ENCODE data around the gene CFD.

The CFD gene

GRCh38 chr19:900043-900301 lies 40.5 kb downstream of the CFD start:
- Histone ChIP-seq H3K4me3 (ENCODE audit: low read depth in 1 of 2, low read length in 2 of 2) (no peak overlapping the region), H3K27ac (ENCODE audit: low read depth, low read length) (no peak overlapping the region), H3K4me1 (ENCODE audit: insufficient read depth, low read length) (no peaks in the 10 kb centered on the region), H3K9me3 (ENCODE audit: low read length) (no peaks in the 10 kb centered on the region), H3K27me3 (ENCODE audit: control insufficient read depth in 1 of 2, insufficient read depth in 2 of 2, low read length in 2 of 2) (no peaks in the 10 kb centered on the region), H3K36me3 (ENCODE audit: insufficient read depth, low read length) (peaks cover 5% of the 10 kb centered on the region), H3K9ac (ENCODE audit: low read length) (no peak overlapping the region)

GRCh38 chr19:900302-901111 lies 41.0 kb downstream of the CFD start:
- H3K27ac ChIP-seq (ENCODE audit: low read depth, low read length), result no peak overlapping the region
- peaks cover 5% of the 10 kb centered on the region for H3K36me3 ChIP-seq (ENCODE audit: insufficient read depth, low read length)

GRCh38 chr19:901216-902092 lies 42.0 kb downstream of the CFD start:
- no peaks in the 10 kb centered on the region for H3K27me3 ChIP-seq (ENCODE audit: control insufficient read depth in 1 of 2, insufficient read depth in 2 of 2, low read length in 2 of 2)
- no peaks in the 10 kb centered on the region for H3K9me3 ChIP-seq (ENCODE audit: low read length)
- no peak overlapping the region for H3K27ac ChIP-seq (ENCODE audit: low read depth, low read length)
- no peak overlapping the region for H3K4me3 ChIP-seq (ENCODE audit: low read depth in 1 of 2, low read length in 2 of 2)
- H3K9ac ChIP-seq (ENCODE audit: low read length), result no peak overlapping the region
- H3K4me1 ChIP-seq (ENCODE audit: insufficient read depth, low read length), result no peaks in the 10 kb centered on the region
- peaks cover 5% of the 10 kb centered on the region for H3K36me3 ChIP-seq (ENCODE audit: insufficient read depth, low read length)

More at GRCh38 chr19:900302-901111, 41.0 kb downstream of the CFD start:
- Histone ChIP-seq H3K4me1 (ENCODE audit: insufficient read depth, low read length) (no peaks in the 10 kb centered on the region), H3K9ac (ENCODE audit: low read length) (no peak overlapping the region), H3K27me3 (ENCODE audit: control insufficient read depth in 1 of 2, insufficient read depth in 2 of 2, low read length in 2 of 2) (no peaks in the 10 kb centered on the region), H3K9me3 (ENCODE audit: low read length) (no peaks in the 10 kb centered on the region), H3K4me3 (ENCODE audit: low read depth in 1 of 2, low read length in 2 of 2) (no peak overlapping the region)

GRCh38 chr19:902093-902370 lies 42.6 kb downstream of the CFD start:
- no peak overlapping the region for H3K4me3 ChIP-seq (ENCODE audit: low read depth in 1 of 2, low read length in 2 of 2)
- H3K36me3 ChIP-seq (ENCODE audit: insufficient read depth, low read length), result no peaks in the 10 kb centered on the region
- H3K9ac ChIP-seq (ENCODE audit: low read length), result no peak overlapping the region
- H3K27me3 ChIP-seq (ENCODE audit: control insufficient read depth in 1 of 2, insufficient read depth in 2 of 2, low read length in 2 of 2), result no peaks in the 10 kb centered on the region
- no peaks in the 10 kb centered on the region for H3K4me1 ChIP-seq (ENCODE audit: insufficient read depth, low read length)
- no peak overlapping the region for H3K27ac ChIP-seq (ENCODE audit: low read depth, low read length)
- no peaks in the 10 kb centered on the region for H3K9me3 ChIP-seq (ENCODE audit: low read length)

- no peaks in the 10 kb centered on the region for H3K4me1 ChIP-seq (ENCODE audit: insufficient read depth, low read length)
- no peak overlapping the region for H3K27ac ChIP-seq (ENCODE audit: low read depth, low read length)
- no peaks in the 10 kb centered on the region for H3K27me3 ChIP-seq (ENCODE audit: control insufficient read depth in 1 of 2, insufficient read depth in 2 of 2, low read length in 2 of 2)
- H3K9me3 ChIP-seq (ENCODE audit: low read length), result no peaks in the 10 kb centered on the region
- no peak overlapping the region for H3K9ac ChIP-seq (ENCODE audit: low read length)
- H3K36me3 ChIP-seq (ENCODE audit: insufficient read depth, low read length), result no peaks in the 10 kb centered on the region
- H3K4me3 ChIP-seq (ENCODE audit: low read depth in 1 of 2, low read length in 2 of 2), result no peak overlapping the region
Observed at GRCh38 chr19:902446-903226, 43.2 kb downstream of the CFD start.

- Histone ChIP-seq H3K9ac (ENCODE audit: low read length) (no peak overlapping the region), H3K36me3 (ENCODE audit: insufficient read depth, low read length) (no peaks in the 10 kb centered on the region), H3K4me1 (ENCODE audit: insufficient read depth, low read length) (no peaks in the 10 kb centered on the region), H3K4me3 (ENCODE audit: low read depth in 1 of 2, low read length in 2 of 2) (no peak overlapping the region), H3K27ac (ENCODE audit: low read depth, low read length) (no peak overlapping the region), H3K27me3 (ENCODE audit: control insufficient read depth in 1 of 2, insufficient read depth in 2 of 2, low read length in 2 of 2) (no peaks in the 10 kb centered on the region), H3K9me3 (ENCODE audit: low read length) (no peaks in the 10 kb centered on the region)
Observed at GRCh38 chr19:903266-903797, 43.9 kb downstream of the CFD start.

GRCh38 chr19:904545-904944 lies 45.1 kb downstream of the CFD start:
- H3K27ac ChIP-seq (ENCODE audit: low read depth, low read length), result no peak overlapping the region
- no peak overlapping the region for H3K9ac ChIP-seq (ENCODE audit: low read length)
- no peaks in the 10 kb centered on the region for H3K27me3 ChIP-seq (ENCODE audit: control insufficient read depth in 1 of 2, insufficient read depth in 2 of 2, low read length in 2 of 2)
- H3K4me1 ChIP-seq (ENCODE audit: insufficient read depth, low read length), result no peaks in the 10 kb centered on the region
- no peaks in the 10 kb centered on the region for H3K9me3 ChIP-seq (ENCODE audit: low read length)
- H3K4me3 ChIP-seq (ENCODE audit: low read depth in 1 of 2, low read length in 2 of 2), result no peak overlapping the region
- no peaks in the 10 kb centered on the region for H3K36me3 ChIP-seq (ENCODE audit: insufficient read depth, low read length)

GRCh38 chr19:906480-906879 lies 47.0 kb downstream of the CFD start:
- Histone ChIP-seq H3K36me3 (ENCODE audit: insufficient read depth, low read length) (no peaks in the 10 kb centered on the region), H3K27me3 (ENCODE audit: control insufficient read depth in 1 of 2, insufficient read depth in 2 of 2, low read length in 2 of 2) (no peaks in the 10 kb centered on the region), H3K27ac (ENCODE audit: low read depth, low read length) (no peak overlapping the region), H3K9ac (ENCODE audit: low read length) (no peak overlapping the region), H3K9me3 (ENCODE audit: low read length) (no peaks in the 10 kb centered on the region), H3K4me1 (ENCODE audit: insufficient read depth, low read length) (no peaks in the 10 kb centered on the region), H3K4me3 (ENCODE audit: low read depth in 1 of 2, low read length in 2 of 2) (no peak overlapping the region)

- H3K9ac ChIP-seq (ENCODE audit: low read length), result no peak overlapping the region
- no peak overlapping the region for H3K4me3 ChIP-seq (ENCODE audit: low read depth in 1 of 2, low read length in 2 of 2)
- no peaks in the 10 kb centered on the region for H3K9me3 ChIP-seq (ENCODE audit: low read length)
- H3K27ac ChIP-seq (ENCODE audit: low read depth, low read length), result no peak overlapping the region
- H3K36me3 ChIP-seq (ENCODE audit: insufficient read depth, low read length), result no peaks in the 10 kb centered on the region
- no peaks in the 10 kb centered on the region for H3K27me3 ChIP-seq (ENCODE audit: control insufficient read depth in 1 of 2, insufficient read depth in 2 of 2, low read length in 2 of 2)
- no peaks in the 10 kb centered on the region for H3K4me1 ChIP-seq (ENCODE audit: insufficient read depth, low read length)
Observed at GRCh38 chr19:907183-907853, 47.9 kb downstream of the CFD start.

- no peak overlapping the region for H3K4me3 ChIP-seq (ENCODE audit: low read depth in 1 of 2, low read length in 2 of 2)
- no peaks in the 10 kb centered on the region for H3K27me3 ChIP-seq (ENCODE audit: control insufficient read depth in 1 of 2, insufficient read depth in 2 of 2, low read length in 2 of 2)
- H3K27ac ChIP-seq (ENCODE audit: low read depth, low read length), result no peak overlapping the region
- no peaks in the 10 kb centered on the region for H3K9me3 ChIP-seq (ENCODE audit: low read length)
- no peaks in the 10 kb centered on the region for H3K36me3 ChIP-seq (ENCODE audit: insufficient read depth, low read length)
- H3K4me1 ChIP-seq (ENCODE audit: insufficient read depth, low read length), result peaks cover 4% of the 10 kb centered on the region
- no peak overlapping the region for H3K9ac ChIP-seq (ENCODE audit: low read length)
Observed at GRCh38 chr19:911197-912033, 52.0 kb downstream of the CFD start.
